Fibroblast of mammary gland (primary cell): ENCODE results near the gene TPRG1L.

ENCODE experiments used
- DNase-seq: peaks from one replicate; pipeline ENCODE4 v3.0.0-alpha.2; 2010; ENCODE audit warnings: low read depth
- H3K4me3 ChIP-seq: 2 replicates; pipeline ENCODE4 v1.5.1; 2011; ENCODE audit warnings: low read depth, mild to moderate bottlenecking, low read length, moderate library complexity; ENCODE audit not compliant: control insufficient read depth
- CTCF ChIP-seq: conservative IDR thresholded peaks from 2 replicates; pipeline ENCODE4 v1.5.1; 2011; ENCODE audit warnings: low read depth, low read length, inconsistent platforms; ENCODE audit not compliant: control insufficient read depth, insufficient read depth

The TPRG1L gene

GRCh38 chr1:3630161-3630611, 5.4 kb downstream of the TPRG1L start:
- DNase-seq, result no peak
- H3K4me3 ChIP-seq, result no peak overlapping the region
- TF ChIP-seq CTCF, result no peak

- H3K4me3 ChIP-seq, result no peak overlapping the region
- TF ChIP-seq CTCF, result no peak
- no peak for DNase-seq
These were observed 6.1 kb downstream of the TPRG1L start for GRCh38 chr1:3630914-3631313.

GRCh38 chr1:3631320-3632260, 6.8 kb downstream of the TPRG1L start:
- no peak for TF ChIP-seq CTCF
- no peak overlapping the region for H3K4me3 ChIP-seq
- DNase-seq, result no peak

- H3K4me3 ChIP-seq, result no peak overlapping the region
- DNase-seq, result no peak
- TF ChIP-seq CTCF, result no peak
These were observed 7.5 kb downstream of the TPRG1L start for GRCh38 chr1:3632298-3632697.

GRCh38 chr1:3632716-3633343, 8.0 kb downstream of the TPRG1L start:
- DNase-seq, result no peak

More at GRCh38 chr1:3632716-3633343, 8.0 kb downstream of the TPRG1L start:
- TF ChIP-seq CTCF, result no peak
- H3K4me3 ChIP-seq, result no peak overlapping the region
